GM19035 (cell line): ENCODE results near the gene TH.

Experiments used
- ATAC-seq: cut with Tn5 transposase; IDR thresholded peaks from one replicate; pipeline ENCODE4 v1.9.1; 2021; ENCODE audit not compliant: unreplicated experiment

Gene TH

DNA sequence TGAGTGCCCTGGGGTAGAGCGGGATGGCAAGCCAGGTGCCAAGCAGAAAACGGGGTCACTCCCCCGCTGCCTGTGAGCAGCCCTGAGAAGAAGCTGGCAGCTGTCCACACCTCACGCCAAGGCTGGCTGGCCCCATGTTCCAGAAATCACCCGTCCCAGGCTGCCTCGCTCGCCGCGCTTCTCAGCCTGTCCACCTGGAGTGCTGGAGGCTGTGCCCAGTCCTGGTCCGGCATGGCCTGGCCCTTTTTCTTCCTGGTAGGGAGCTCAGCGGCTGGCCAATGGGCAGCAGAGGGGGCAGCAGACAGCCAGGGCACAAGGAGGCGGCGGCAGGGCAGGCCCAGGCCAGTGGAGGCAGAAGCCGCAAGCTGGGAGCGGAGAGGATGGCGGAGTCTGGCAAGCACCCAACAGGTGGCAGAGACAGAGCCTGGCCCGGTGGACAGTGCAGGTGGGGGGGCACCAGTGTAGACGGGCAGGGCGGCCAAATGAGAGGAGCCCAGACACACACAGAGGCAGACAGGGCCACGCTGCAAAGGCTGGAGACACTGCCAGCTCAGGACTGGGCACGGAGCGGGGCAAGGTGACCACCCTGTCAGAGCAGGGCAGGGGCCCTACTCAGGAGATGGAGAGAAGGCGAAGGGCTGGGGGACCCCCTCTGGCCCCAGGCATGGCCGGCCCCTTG lies 37.2 kb upstream of the TH start:
- ATAC-seq, result no peak

DNA sequence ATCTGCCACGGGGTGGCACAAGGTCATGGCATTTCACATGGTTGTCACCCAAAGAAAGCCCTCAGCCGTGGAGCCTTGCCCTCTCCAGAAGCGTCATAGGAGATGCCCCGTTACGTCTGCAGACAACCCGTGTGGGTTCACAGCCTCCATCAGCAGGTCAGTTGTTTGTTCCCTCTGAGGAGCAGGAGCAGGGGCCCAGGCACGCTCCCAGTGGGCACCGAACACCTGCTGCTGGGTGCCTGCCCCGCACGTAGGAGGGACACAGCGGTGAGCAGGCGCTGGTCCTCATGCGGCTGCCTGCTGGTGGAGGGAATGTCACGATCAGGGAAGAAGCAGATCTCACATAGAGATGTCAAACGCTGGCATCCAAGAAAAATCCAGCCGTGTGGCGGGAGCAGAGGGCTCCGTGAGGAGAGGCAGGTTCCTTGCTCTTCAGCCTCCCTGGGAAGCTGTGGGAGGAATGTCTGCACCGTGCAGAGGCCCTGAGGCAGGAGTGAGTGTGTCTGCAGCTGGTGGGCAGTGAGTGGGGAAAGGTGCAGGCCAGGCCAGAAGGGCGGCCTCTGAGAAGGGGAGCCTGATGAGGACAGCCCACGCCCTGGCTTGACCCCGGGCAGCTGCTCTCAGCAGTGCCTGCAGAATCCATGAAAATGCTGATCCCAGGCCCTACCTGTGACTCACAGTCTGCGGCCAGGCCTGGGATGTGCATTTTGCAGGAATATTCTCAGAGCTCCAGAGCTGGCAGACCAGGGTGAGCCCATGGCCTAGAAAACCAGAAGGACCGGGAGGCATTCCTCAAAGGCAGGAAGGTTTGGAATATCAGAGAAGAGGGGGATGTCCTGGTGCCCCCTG lies 36.4 kb upstream of the TH start:
- ATAC-seq, result no peak

DNA sequence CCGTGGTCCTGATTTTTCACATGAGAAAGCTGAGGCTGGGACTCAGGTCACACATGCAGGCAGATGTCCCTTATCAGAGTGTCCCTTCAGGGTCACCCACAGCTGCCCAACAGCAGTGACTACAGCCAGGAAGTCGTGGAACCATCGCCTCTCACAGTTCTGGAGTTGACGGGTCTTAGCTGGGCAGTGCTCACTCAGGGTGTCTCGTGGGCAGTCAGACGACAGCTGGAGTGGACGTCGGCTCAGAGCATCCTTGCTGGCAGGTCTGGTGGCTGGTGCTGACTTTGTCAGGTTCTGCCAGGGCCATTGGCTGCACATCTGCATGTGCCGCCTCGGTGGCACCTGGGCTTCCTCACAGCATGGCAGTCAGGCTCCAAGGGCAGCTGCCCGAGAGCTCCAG lies 35.6 kb upstream of the TH start:
- ATAC-seq, result no peak

DNA sequence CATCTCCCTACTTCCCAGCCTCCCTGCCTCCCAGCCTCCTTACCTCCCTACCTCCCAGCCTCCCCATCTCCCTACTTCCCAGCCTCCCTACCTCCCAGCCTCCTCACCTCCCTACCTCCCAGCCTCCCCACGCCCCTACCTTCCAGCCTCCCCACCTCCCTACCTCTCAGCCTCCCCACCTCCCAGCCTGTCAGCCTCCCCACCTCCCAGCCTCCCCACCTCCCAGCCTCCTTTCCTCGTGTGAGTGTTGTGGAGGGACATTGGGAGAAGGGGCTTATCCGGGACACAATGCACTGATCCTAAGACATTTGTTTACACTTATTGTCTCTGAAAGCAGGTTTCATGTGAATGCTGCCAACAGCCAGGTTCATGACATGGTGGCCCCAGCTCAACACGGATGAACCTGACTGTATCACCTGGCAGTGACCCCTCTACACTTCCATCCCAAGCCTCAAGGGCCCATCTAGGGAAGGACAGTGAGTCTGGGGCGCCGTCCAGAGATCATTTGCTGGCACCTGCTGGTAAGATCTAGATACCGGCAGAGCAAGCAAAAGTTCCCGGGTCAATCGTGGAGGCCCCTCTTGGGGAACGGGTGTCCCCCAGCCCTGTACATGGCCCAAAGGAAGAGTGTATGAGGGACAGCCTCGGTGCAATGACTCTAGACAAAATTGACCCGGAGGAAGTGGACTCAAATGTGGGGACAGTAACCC lies 34.5 kb upstream of the TH start:
- no peak for ATAC-seq

DNA sequence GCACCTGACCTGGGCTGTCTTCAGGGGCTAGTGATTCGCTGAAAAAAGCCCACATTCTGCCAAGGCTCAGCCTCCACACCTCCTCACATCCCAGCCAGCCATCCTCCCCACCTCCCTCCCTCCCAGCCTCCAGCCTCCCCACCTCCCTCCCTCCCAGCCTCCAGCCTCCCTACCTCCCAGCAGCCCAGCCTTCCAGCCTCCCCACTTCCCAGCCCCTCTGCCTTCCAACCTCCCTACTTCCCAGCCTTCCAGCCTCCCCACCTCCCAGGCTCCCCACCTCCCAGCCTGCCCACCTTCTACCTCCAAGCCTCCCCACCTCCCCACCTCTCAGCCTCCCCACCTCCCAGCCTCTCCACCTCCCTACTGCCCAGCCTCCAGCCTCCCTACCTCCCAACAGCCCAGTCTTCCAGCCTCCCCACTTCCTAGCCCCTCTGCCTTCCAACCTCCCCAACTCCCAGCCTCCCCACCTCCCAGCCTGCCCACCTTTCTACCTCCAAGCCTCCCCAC lies 33.7 kb upstream of the TH start:
- ATAC-seq, result no peak

DNA sequence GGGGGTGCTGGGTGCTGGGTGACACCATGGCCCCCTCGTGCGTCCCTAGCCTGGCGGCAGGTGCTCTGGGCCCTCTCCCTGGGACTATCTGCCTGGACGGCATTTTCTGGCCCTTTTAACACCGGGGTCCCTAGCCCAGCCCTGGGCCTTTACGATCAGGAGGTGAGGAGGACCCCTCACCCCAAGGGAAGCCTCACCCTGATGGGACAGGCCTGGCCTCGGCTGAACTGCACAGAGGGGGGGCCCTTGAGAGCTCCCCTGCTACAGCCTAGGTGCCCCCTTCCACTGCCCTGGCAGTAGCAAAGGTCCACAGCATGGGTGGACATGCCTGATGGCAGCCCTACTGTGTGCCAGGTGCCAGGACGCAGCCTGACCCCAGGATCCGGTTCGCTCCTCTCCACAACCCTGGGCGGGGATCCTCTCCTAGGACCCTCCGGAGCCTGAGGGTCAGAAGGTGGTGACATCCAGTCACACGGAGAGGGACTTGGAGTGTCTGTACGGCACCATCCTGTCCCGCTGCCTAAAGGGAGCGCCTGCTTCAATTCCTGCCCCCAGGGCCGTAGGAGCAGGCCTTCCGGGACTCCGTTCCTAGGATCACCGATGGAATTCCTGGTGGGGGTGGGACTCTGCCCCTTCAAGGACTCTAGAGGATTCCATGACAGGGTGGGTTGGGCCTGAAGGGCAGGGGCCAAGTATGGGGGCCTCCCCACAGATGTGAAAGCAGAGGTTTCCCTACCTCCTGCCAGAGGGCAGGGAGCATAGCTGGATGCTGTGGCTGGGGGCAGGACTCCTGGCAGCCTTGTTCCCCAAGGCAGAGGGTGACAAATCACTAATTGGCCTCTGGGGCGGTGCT lies 33.0 kb upstream of the TH start:
- no peak for ATAC-seq

DNA sequence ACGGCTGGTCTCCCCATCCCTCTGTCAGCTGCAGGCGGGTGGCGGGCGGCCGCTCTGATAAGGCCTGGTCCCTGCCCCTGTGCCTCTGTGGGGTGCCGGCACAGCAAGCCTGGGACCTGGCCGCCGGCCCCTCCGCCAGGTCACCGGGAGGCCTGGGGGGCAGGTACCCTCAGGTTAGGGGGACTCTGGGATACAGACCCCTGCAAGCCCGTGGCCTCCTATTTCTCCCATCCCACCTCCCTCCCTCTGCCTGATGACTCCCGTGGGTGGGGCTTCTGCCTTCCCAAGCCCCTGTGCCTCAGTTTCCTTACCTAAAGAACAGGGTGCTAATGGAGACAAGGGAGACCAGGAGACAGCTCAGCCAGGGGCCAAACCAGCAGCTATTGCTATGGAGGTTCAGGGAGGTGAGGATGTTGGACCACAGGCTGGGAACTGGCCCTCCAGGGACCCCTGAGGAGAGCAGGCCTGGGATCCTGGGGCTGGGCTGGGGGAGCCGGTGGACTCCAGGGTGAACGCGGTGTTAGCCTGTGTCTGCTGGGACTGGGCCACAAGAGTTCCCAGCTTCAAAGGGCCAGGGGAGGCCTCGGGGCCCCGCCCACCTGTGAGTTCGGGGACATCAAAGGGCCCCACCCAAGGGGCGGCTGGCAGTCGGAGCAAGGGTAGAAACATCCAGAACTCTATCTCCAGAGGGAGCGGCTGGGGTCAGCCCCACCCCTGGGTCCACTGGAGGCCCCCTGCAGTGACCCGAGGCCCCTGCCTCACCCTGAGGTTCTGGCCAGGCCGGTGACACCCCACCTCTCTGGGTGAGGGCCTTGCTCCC lies 32.0 kb upstream of the TH start:
- no peak for ATAC-seq

DNA sequence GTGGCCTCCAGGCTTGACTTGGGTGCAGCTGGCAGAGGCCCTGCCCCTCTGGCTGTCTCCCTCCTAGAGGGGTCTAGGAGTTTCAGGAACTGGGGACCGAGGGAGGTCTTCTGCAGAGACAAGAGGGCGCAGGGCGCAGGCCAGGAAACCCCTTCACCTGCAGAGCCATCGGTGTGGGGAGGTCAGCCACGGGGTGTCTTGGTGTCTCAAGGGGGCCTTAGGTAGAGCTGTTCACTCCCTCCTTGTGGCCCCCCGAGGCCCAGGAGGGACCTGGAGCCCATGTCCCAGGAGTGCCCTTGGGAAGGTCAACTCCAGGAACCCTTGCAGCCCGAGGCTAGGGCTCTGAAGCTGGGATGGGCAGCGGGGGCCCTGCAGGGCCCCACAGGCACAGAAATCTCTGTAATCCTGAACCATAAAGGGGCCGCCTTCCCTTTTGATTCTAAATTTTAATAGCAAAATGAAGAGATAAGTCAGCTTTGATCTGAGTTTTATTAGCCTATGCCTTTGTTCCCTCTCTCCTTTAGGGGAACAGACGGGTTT lies 31.4 kb upstream of the TH start:
- no peak for ATAC-seq

DNA sequence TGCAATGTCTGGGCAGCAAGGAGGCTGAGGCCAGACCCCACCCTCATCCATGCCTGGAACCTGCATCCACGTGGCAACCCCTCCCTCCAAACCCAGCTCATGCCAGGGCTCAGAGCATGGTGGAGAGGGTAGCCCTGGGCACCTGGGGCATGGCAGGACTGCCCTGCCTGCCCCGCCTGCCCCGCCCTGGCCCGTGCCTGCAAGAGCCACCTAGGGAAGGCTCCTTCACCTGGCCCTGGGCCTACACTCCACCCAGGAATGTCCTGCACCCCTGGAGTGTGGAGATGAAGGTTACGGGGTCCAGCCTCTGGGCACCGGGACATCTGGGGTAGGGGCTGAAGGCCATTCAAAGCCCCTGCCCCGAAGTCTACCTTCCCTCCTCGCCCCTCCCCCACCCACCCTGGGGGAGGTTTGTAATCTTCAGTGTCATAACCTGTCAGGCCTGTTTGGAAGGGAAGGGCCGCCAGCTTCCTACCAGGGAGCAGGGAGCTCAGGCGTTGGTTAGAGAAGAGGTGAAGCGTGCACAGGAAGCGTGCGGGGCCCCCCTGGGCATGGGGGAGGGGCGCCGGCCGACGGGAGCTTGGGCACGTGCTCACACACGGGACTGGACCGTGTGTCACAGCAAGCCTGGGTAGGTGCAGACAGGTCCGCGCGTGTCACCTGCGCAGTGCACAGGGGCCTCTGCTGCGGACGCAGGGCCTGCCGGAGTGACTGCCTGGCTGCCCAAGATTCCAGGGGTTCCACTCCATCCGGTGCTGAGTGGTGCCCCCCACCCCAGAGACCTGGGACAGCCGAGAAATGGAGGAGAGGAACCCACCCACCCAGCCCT lies 30.7 kb upstream of the TH start:
- ATAC-seq, result no peak

DNA sequence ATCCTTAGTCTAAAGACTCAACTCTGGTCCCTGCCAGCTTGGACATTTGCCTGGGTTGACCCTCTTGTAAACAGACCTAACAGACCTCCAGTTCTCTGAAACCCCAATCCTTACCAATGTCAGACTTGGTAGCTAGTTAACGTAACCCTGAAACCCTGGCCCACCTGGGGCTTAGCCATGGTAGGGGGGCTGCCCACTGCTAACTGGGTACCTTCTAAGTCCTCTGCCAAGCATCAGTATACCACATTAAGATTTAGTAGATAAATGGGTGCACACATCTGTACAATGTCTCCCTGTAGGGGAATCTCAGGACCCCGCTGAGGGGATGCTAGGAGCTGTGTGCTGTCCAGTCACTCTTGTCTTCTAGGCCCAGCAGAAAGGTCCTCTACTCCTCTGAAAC lies 29.9 kb upstream of the TH start:
- ATAC-seq, result no peak

DNA sequence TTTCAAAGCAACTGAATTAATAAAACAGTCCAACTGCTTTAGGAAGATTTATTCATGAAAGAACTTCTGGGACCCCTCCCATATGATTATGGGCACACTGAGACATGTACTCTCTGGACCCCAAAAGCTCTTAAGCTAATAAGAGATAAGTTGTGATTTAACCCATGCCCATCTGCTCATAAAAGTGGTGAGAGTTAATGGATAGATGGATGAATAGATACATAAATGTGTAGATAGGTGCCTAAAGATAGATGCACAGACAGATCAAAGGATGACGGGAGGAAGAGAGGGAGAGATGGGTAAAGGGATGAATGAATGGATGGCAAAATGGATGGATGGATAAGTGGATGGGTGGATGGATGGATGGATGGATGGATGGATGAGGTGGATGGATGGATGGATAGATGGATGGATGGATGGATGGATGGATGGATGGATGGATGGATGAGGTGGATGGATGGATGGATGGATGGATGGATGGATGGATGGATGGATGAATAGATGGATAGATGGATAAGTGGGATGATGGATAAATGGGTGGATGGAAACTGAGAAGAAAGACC lies 29.4 kb upstream of the TH start:
- ATAC-seq, result no peak

DNA sequence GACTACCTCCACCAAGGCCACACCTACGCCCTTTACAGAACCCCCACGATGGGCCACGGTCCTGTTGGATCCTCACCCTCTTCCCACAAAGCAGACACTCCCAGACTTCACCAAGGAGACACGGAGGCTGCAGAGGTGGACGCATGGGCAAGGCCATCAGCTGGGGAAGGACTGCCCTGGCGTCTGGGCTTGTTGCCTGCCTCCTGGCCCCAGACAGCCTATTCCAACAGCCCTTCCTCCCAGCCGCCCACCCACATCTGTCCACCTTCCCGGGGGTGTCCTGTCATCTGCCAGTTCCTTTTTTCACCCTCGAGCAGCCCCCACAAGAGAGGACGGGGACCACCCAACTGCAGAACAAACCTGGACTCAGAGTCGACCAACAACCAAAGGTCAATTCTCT lies 28.9 kb upstream of the TH start:
- no peak for ATAC-seq

DNA sequence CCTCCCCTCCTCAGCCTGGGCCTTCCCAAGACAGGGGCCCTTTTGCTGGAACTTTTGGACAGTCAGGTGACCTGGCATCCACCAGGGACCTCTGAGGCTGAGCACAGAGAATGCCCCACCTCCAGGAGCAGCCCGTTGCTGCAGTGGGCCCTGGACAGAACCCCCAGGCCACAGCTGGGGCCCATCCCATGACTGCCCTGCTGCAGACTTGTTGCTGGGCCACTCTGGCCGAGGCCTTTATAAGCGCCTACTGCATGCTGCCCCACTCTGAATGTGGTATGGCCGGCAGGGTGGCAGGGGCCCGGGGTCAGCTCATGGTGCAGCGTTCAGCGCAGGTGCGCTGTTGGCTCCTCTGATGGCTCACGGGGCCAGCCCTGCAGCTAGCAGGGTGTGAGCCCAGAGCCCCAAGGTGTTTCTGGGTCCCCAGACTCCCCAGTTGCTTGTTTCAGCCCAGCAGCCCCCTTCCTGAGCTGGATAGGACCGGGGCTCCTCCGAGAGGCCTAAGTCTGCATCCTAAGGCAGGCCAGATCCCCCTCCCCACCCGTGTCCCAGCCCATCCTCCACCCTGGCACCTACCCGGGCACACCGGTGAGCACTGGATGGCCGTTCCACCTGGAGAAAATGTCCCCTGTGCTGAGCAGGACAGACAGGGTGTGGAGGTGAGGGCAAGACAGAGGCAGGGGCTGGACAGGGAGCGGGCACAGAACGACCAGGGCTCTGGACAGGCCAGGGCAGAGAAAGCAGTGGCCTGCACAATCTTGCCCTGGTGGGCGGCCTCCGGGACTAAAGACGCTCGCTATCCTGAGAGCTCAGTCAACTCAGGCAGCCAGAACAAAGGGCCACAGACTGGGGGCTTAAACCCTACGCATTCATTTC lies 28.1 kb upstream of the TH start:
- ATAC-seq, result no peak

DNA sequence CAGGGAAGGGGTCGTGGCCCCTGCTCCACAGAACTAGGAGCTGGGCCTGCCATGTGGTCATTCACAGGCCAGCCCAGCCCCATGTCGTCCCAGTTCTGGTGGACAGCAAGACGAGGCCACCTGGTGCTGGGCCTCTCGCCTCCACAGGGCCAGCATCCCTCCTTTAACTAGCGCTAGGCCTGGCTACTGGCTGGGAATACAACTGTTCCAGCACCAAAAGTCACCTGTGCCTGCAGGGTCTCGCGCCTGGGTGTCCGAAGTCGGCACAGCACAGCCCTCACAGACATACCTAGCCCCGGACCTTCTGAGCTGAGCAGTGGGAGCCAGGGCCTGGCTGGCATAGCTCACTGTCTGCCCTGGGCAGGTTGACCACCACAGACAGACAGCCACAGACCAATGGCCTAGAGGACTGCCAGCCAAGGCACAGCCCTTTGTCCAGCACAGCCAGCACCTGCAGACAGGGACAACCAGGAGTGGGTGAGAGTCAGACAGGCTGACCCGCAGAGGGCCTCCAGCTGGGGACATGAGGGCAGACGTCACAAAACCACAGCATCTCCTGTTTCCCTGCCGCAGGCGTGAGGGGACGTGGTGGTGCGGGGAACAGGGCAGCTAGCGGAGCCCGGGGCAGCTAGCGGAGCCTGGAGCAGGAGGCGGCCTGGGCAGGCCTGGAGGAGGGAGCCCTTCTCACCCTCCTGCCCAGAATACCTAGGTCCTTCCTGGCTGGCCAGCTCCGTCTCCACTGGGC lies 27.2 kb upstream of the TH start:
- no peak for ATAC-seq

DNA sequence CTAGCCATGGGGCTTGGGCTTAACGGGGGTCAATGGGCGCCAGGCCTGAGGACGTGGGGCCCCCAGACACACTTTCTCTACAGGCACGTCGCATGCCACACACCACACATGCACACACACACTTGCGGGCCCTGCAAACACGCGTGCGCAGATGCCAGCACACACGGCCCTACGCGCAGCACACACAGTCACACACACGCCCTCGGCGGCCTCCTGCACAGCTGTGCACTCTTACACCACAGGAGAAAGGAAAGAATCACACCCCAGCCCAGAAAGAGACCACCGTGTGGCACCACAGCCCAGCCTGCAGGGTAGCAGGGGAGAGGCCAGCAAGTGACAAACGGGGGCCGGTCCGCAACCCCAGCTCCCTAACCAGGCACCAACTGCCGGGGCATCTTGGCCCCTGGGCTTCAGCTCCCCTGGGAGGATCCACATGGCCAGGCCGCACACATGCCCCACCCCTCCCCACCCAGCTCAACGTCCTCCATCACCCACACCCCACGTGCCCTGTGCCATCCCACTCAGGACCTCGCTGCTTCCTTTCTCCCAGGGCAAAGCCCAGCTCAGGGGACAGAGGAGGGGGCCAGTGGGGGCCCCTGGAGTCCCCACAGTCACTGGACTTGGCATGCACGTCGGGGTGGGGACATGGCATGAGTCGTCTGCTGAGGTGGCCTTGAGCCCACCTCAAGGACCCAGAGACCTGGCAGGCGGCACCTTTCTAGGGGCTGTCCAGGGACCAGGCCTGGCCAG lies 26.3 kb upstream of the TH start:
- no peak for ATAC-seq
